SK-N-SH treated with all-trans-retinoic acid at 6 μM for 48 hours (cell line): ENCODE results near the gene ABCC5.

Source experiments
- ARNTL ChIP-seq: fragments of 450-650 bp; formaldehyde crosslinking; IDR thresholded peaks from 2 replicates; pipeline ENCODE4 v1.5.0; 2020; ENCODE audit warnings: low read depth, mild to moderate bottlenecking, moderate library complexity, borderline replicate concordance
- CREB5 ChIP-seq: fragments of 250-450 bp; sonication (Bioruptor Pico); IDR thresholded peaks from 2 replicates; pipeline ENCODE4 v1.5.1; 2020; ENCODE audit warnings: low read depth, mild to moderate bottlenecking, moderate library complexity
- CSRNP3 ChIP-seq: fragments of 250-450 bp; sonication (Bioruptor Pico); IDR thresholded peaks from 2 replicates; pipeline ENCODE4 v1.5.1; 2021; ENCODE audit warnings: mild to moderate bottlenecking, moderate library complexity
- ESRRG ChIP-seq: fragments of 250-450 bp; sonication (Bioruptor Pico); IDR thresholded peaks from 2 replicates; pipeline ENCODE4 v1.6.1; 2021; ENCODE audit warnings: mild to moderate bottlenecking
- ISL1 ChIP-seq: fragments of 250-450 bp; sonication (Bioruptor Pico); IDR thresholded peaks from 2 replicates; pipeline ENCODE4 v2.1.2; 2022; ENCODE audit warnings: mild to moderate bottlenecking, moderate library complexity
- PATZ1 ChIP-seq: fragments of 250-450 bp; sonication (Bioruptor Pico); IDR thresholded peaks from 2 replicates; pipeline ENCODE4 v1.8.0; 2020; ENCODE audit warnings: mild to moderate bottlenecking, moderate library complexity, borderline replicate concordance
- RARB ChIP-seq: fragments of 250-450 bp; sonication (Bioruptor Pico); IDR thresholded peaks from 2 replicates; pipeline ENCODE4 v1.8.0; 2021; ENCODE audit warnings: mild to moderate bottlenecking, moderate library complexity
- SNAI2 ChIP-seq: fragments of 250-450 bp; sonication (Bioruptor Pico); IDR thresholded peaks from 2 replicates; pipeline ENCODE4 v1.5.0; 2020; ENCODE audit warnings: mild to moderate bottlenecking, moderate library complexity
- TCF4 ChIP-seq: fragments of 250-450 bp; sonication (Bioruptor Pico); IDR thresholded peaks from 2 replicates; pipeline ENCODE4 v1.8.0; 2021; ENCODE audit warnings: mild to moderate bottlenecking, moderate library complexity, borderline replicate concordance
- TOX ChIP-seq: fragments of 250-450 bp; sonication (Bioruptor Pico); IDR thresholded peaks from 2 replicates; pipeline ENCODE4 v1.8.0; 2021; ENCODE audit warnings: mild to moderate bottlenecking, moderate library complexity, borderline replicate concordance
- TSHZ2 ChIP-seq: fragments of 250-450 bp; sonication (Bioruptor Pico); IDR thresholded peaks from 2 replicates; pipeline ENCODE4 v1.5.0; 2020; ENCODE audit warnings: mild to moderate bottlenecking, moderate library complexity
- ZFP3 ChIP-seq: fragments of 250-450 bp; sonication (Bioruptor Pico); IDR thresholded peaks from 2 replicates; pipeline ENCODE4 v1.5.0; 2020; ENCODE audit warnings: mild to moderate bottlenecking, moderate library complexity
- ZFP30 ChIP-seq: fragments of 450-650 bp; formaldehyde crosslinking; IDR thresholded peaks from 2 replicates; pipeline ENCODE4 v1.5.0; 2022; ENCODE audit warnings: mild to moderate bottlenecking, moderate library complexity
- ZNF565 ChIP-seq: fragments of 450-650 bp; formaldehyde crosslinking; conservative IDR thresholded peaks from 2 replicates; pipeline ENCODE4 v1.5.0; 2020; ENCODE audit warnings: low read depth, mild to moderate bottlenecking, moderate library complexity

GRCh38 chr3:183987000-183987600 lies 30.6 kb downstream of the ABCC5 start:
- TF ChIP-seq CREB5 (CRISPR knock-in tag) (no peak), CSRNP3 (no peak), RARB (CRISPR knock-in tag) (no peak), PATZ1 (CRISPR knock-in tag) (no peak), TSHZ2 (CRISPR knock-in tag) (no peak), ZFP30 (CRISPR knock-in tag) (no peak), SNAI2 (no peak), ZFP3 (CRISPR knock-in tag) (no peak), ESRRG (no peak), TOX (CRISPR knock-in tag) (no peak), TCF4 (no peak), ARNTL (no peak), ISL1 (CRISPR knock-in tag) (no peak), ZNF565 (CRISPR knock-in tag) (no peak)
